CD4-positive, alpha-beta T cell (primary cell): Measurements from ENCODE around the gene RSRC1. TPM values are rescaled to one million over a fixed set of nuclear protein-coding genes. Genes with fewer than 3 reads are reported as not detected.

ENCODE experiments used
- ATAC-seq: fragments of 200-7000 bp; cut with Tn5 transposase; one replicate; pipeline ENCODE4 v1.10.0; 2022; ENCODE audit warnings: mild to moderate bottlenecking; ENCODE audit not compliant: poor library complexity
- CTCF ChIA-PET: fragments of 350-600 bp; sonication (Branson Sonifier 250); formaldehyde crosslinking; loops from one replicate; lab custom pipeline; 2021; ENCODE audit warnings: antibody characterized with exemption, inconsistent platforms; lab: Charles Lee
- POLR2A ChIA-PET: fragments of 350-600 bp; sonication (Branson Sonifier 250); formaldehyde crosslinking; loops from one replicate; lab custom pipeline; 2021; ENCODE audit warnings: antibody characterized with exemption, inconsistent platforms; lab: Charles Lee
- DNase-seq, 14 experiments: peaks; one replicate each; pipeline ENCODE4 v3.0.0-alpha.2; 2013 to 2020; ENCODE audit warnings: mixed read lengths in 2 of 14
- H3K27ac ChIP-seq, 2 donors: one replicate each; pipeline versions ENCODE4 v1.5.1 to v1.7.0; 2013; ENCODE audit warnings: low read length in 2 of 2, low read depth in 1 of 2, mild to moderate bottlenecking in 1 of 2
- H3K27me3 ChIP-seq, 2 experiments: 1 replicate in 1 of 2; 2 replicates in 1 of 2; pipeline versions ENCODE4 v1.6.1 to v1.7.0; 2013; ENCODE audit warnings: low read length in 2 of 2, control low read depth in 1 of 2, mild to moderate bottlenecking in 1 of 2, moderate library complexity in 1 of 2; ENCODE audit not compliant: insufficient read depth in 2 of 2, control insufficient read depth in 1 of 2
- H3K36me3 ChIP-seq: one replicate; pipeline ENCODE4 v1.6.1; 2013; ENCODE audit warnings: low read length, control low read depth; ENCODE audit not compliant: insufficient read depth
- H3K4me1 ChIP-seq: one replicate; pipeline ENCODE4 v1.6.1; 2013; ENCODE audit warnings: low read length, control low read depth; ENCODE audit not compliant: insufficient read depth
- H3K4me3 ChIP-seq: one replicate; pipeline ENCODE4 v1.5.1; 2013; ENCODE audit warnings: mild to moderate bottlenecking, low read length, moderate library complexity
- H3K9me3 ChIP-seq, 2 experiments: 1 replicate in 1 of 2; 2 replicates in 1 of 2; pipeline versions ENCODE4 v1.6.1 to v1.7.0; 2013; ENCODE audit warnings: low read length in 2 of 2, mild to moderate bottlenecking in 2 of 2, control low read depth in 1 of 2, moderate library complexity in 1 of 2; ENCODE audit not compliant: control insufficient read depth in 1 of 2, insufficient read depth in 1 of 2
- H3K27ac Mint-ChIP-seq: one replicate; pipeline ENCODE4 v1.8.0; 2020; ENCODE audit warnings: mixed read lengths
- H3K27me3 Mint-ChIP-seq: one replicate; pipeline ENCODE4 v1.8.0; 2021; ENCODE audit warnings: mixed read lengths
- H3K36me3 Mint-ChIP-seq: one replicate; pipeline ENCODE4 v1.8.0; 2021; ENCODE audit warnings: low read depth, mixed read lengths
- H3K4me1 Mint-ChIP-seq: one replicate; pipeline ENCODE4 v1.8.0; 2021; ENCODE audit warnings: low read depth, mixed read lengths
- H3K4me3 Mint-ChIP-seq: one replicate; pipeline ENCODE4 v1.8.0; 2020; ENCODE audit warnings: mild to moderate bottlenecking, mixed read lengths
- H3K9me3 Mint-ChIP-seq: one replicate; pipeline ENCODE4 v1.8.0; 2020; ENCODE audit warnings: mixed read lengths
- CTCF ChIP-seq: fragments of 200-600 bp; IDR thresholded peaks from one replicate; pipeline ENCODE4 v1.8.0; 2022; ENCODE audit warnings: antibody characterized with exemption, mild to moderate bottlenecking
- intact Hi-C, 2 experiments: fragments of 100-400 bp; cut with DNase I in 1 of 2; cut with micrococcal nuclease in 1 of 2; formaldehyde crosslinking; loops; one replicate each; pipeline versions ENCODE4 v1.15.1 to v1.9.0; 2023 to 2025; cut with DNase I, micrococcal nuclease
- total RNA-seq, 174 experiments: library from RNA in 2 of 174; stranded (reverse) in 2 of 174; gene quantifications; one replicate each; pipeline ENCODE4 v1.2.3 and lab custom pipeline; 2021 to 2026

Gene RSRC1
- total RNA-seq, 2 experiments from 2014 or later, result 22.3 to 24.6 TPM

- Mint-ChIP-seq H3K36me3 (peaks cover 17% of the 10 kb centered on the region), H3K9me3 (peaks cover 4% of the 10 kb centered on the region), H3K4me3 (no peak overlapping the region), H3K27ac (no peak overlapping the region), H3K4me1 (no peaks in the 10 kb centered on the region), H3K27me3 (no peaks in the 10 kb centered on the region)
- intact Hi-C loops, result no loop called here
- no peak for TF ChIP-seq CTCF
- CTCF ChIA-PET, result no interaction called here
- Histone ChIP-seq H3K27ac (no peak overlapping the region), H3K36me3 (no peaks in the 10 kb centered on the region), H3K4me1 (no peaks in the 10 kb centered on the region), H3K4me3 (no peak overlapping the region), H3K27me3 (no peaks in the 10 kb centered on the region), H3K9me3 (no peaks in the 10 kb centered on the region)
- ATAC-seq (no peak), DNase-seq (no peak)
- POLR2A ChIA-PET, result no interaction called here
These were observed 409.9 kb downstream of the RSRC1 start for GRCh38 chr3:158519776-158520175.

DNA sequence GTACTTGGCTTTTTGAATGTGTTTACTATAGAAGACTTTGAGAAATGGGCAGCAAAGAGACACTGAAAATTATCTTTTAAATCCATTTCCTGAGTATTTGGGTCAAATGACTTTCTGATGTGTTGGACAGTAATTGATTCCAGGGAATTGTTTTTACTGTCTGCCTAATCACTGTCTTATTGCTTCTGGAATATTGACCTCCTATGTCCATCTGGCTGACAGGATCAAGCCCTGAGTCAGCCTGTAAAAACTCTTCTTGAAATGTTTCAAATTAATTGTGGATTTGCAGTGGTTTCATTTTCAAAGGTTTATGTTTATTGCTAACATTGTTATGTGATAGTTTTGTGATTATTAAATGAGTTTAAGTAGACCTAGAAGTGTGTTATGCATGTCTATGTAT is 410.5 kb downstream of the RSRC1 start:
- Mint-ChIP-seq H3K27ac (no peak overlapping the region), H3K4me3 (no peak overlapping the region), H3K27me3 (no peaks in the 10 kb centered on the region), H3K9me3 (peaks cover 4% of the 10 kb centered on the region), H3K36me3 (peaks cover 14% of the 10 kb centered on the region), H3K4me1 (no peaks in the 10 kb centered on the region)
- Histone ChIP-seq H3K4me3 (no peak overlapping the region), H3K27me3 (no peaks in the 10 kb centered on the region), H3K27ac (no peak overlapping the region), H3K4me1 (no peaks in the 10 kb centered on the region), H3K36me3 (no peaks in the 10 kb centered on the region), H3K9me3 (no peaks in the 10 kb centered on the region)
- ATAC-seq (no peak), DNase-seq (no peak)
- intact Hi-C loops, result no loop called here
- TF ChIP-seq CTCF, result no peak
- CTCF ChIA-PET, result no interaction called here
- POLR2A ChIA-PET, result no interaction called here

DNA sequence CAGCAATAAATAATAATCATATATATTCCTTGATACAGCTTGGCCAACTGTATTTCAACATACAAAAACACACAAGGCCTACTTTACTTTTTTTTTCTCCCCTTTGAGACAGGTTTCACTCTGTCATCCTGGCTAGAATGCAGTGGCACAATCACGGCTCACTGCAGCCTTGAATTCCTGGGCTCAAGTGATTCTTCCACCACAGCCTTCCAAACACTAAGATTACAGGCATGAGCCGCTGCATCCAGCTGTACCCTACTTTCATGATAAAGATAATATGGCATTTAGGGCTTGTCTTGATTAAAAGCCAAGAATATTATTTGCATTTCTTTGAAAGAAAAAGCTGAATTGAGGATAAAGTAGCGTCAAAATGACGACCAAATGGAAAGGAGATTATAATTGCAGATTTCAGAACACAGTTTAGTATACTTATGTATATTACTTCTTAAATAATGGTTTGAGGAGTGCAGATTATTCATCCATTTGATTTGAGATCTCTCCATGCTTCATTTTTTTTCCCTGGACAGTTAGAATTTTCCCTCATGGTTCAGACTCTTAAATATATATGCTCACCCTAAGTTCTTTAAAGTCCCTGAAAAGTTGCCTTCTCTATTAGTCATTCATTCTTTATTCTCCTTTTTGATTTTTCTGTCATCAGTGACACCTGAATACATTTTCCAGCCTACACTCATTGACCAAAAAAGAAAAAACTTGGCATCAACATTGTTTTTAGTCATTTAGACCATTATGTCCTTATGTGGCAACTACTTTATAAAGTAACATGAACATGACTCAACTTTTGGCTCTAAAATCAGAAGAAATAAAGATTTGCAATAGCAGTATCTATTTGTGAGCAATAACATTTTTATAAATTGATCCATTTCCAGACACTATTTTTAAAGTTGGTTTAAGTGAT is 412.6 kb downstream of the RSRC1 start:
- no peak for TF ChIP-seq CTCF
- H3K9me3 ChIP-seq, result no peaks in the 10 kb centered on the region
- Mint-ChIP-seq H3K27ac (no peak overlapping the region), H3K4me1 (no peaks in the 10 kb centered on the region), H3K9me3 (no peaks in the 10 kb centered on the region), H3K4me3 (no peak overlapping the region), H3K36me3 (peaks cover 9% of the 10 kb centered on the region), H3K27me3 (no peaks in the 10 kb centered on the region)
- no peak for DNase-seq
- ATAC-seq, result no peak
- POLR2A ChIA-PET, result no interaction called here
- CTCF ChIA-PET, result no interaction called here
- no peaks in the 10 kb centered on the region for H3K36me3 ChIP-seq
- H3K4me3 ChIP-seq, result no peak overlapping the region
- no peaks in the 10 kb centered on the region for H3K27me3 ChIP-seq
- intact Hi-C loops, result no loop called here
- no peaks in the 10 kb centered on the region for H3K4me1 ChIP-seq
- H3K27ac ChIP-seq, result no peak overlapping the region
